GM18873 (cell line): ENCODE results near the gene TARBP1.

Source experiments
- ATAC-seq: cut with Tn5 transposase; IDR thresholded peaks from one replicate; pipeline ENCODE4 v1.9.1; 2021; ENCODE audit warnings: mild to moderate bottlenecking, moderate library complexity, moderate number of reproducible peaks; ENCODE audit not compliant: unreplicated experiment, low FRiP score

The TARBP1 gene

GRCh38 chr1:234484991-234485739 is 6.2 kb upstream of the TARBP1 start:
- ATAC-seq, result no peak

- ATAC-seq, result no peak
Observed at GRCh38 chr1:234484218-234484617, 5.2 kb upstream of the TARBP1 start.

- ATAC-seq, result no peak
Observed at GRCh38 chr1:234481771-234482170, 2.8 kb upstream of the TARBP1 start.

- ATAC-seq, result no peak
Observed at GRCh38 chr1:234479866-234480265, 887 bp upstream of the TARBP1 start.

- no peak for ATAC-seq
Observed at GRCh38 chr1:234479310-234479559, 256 bp upstream of the TARBP1 start.

GRCh38 chr1:234478152-234478480 is 863 bp downstream of the TARBP1 start:
- peak; percentile 34 for ATAC-seq

- no peak for ATAC-seq
Observed at GRCh38 chr1:234477386-234478151, 1.4 kb downstream of the TARBP1 start.

GRCh38 chr1:234476172-234476571 is 2.8 kb downstream of the TARBP1 start:
- no peak for ATAC-seq

GRCh38 chr1:234475167-234475793 is 3.7 kb downstream of the TARBP1 start:
- no peak for ATAC-seq

- ATAC-seq, result no peak
Observed at GRCh38 chr1:234474375-234474774, 4.6 kb downstream of the TARBP1 start.

GRCh38 chr1:234473118-234473517 is 5.9 kb downstream of the TARBP1 start:
- ATAC-seq, result no peak

GRCh38 chr1:234469376-234469775 is 9.6 kb downstream of the TARBP1 start:
- ATAC-seq, result no peak

- ATAC-seq, result no peak
Observed at GRCh38 chr1:234468580-234468979, 10.4 kb downstream of the TARBP1 start.

GRCh38 chr1:234467821-234468220 is 11.2 kb downstream of the TARBP1 start:
- no peak for ATAC-seq

- no peak for ATAC-seq
Observed at GRCh38 chr1:234466945-234467344, 12.0 kb downstream of the TARBP1 start.

- ATAC-seq, result no peak
Observed at GRCh38 chr1:234463749-234464148, 15.2 kb downstream of the TARBP1 start.

GRCh38 chr1:234460652-234461051 is 18.3 kb downstream of the TARBP1 start:
- no peak for ATAC-seq

GRCh38 chr1:234458352-234459017 is 20.5 kb downstream of the TARBP1 start:
- no peak for ATAC-seq

- no peak for ATAC-seq
Observed at GRCh38 chr1:234454926-234455325, 24.1 kb downstream of the TARBP1 start.

- ATAC-seq, result no peak
Observed at GRCh38 chr1:234452406-234452965, 26.5 kb downstream of the TARBP1 start.

- ATAC-seq, result no peak
Observed at GRCh38 chr1:234440348-234440747, 38.6 kb downstream of the TARBP1 start.
